Loucy (cell line): Measurements from ENCODE around the gene MMP27.

ENCODE experiments used
- H2AFZ ChIP-seq: fragments of 200-600 bp; sonication (generic); 2 replicates; pipeline ENCODE4 v1.6.0; 2016; ENCODE audit warnings: antibody characterized with exemption, mild to moderate bottlenecking, low read length, moderate library complexity
- H3F3A ChIP-seq: fragments of 200-600 bp; 2 replicates; pipeline ENCODE4 v1.6.0; 2016; ENCODE audit warnings: antibody characterized with exemption, low read depth, mild to moderate bottlenecking
- H3K27me3 ChIP-seq: fragments of 200-600 bp; sonication (generic); 2 replicates; pipeline ENCODE4 v1.6.1; 2014; ENCODE audit warnings: low read length, mild to moderate bottlenecking; ENCODE audit not compliant: insufficient read depth, poor library complexity, severe bottlenecking
- H3K36me3 ChIP-seq: fragments of 200-600 bp; sonication (generic); 2 replicates; pipeline ENCODE4 v1.6.1; 2016; ENCODE audit warnings: low read length; ENCODE audit not compliant: insufficient read depth
- H3K4me1 ChIP-seq: fragments of 200-600 bp; sonication (generic); 2 replicates; pipeline ENCODE4 v1.5.1; 2014; ENCODE audit warnings: low read length, mild to moderate bottlenecking; ENCODE audit not compliant: insufficient read depth, poor library complexity, severe bottlenecking
- H3K4me2 ChIP-seq: fragments of 200-600 bp; sonication (generic); 2 replicates; pipeline ENCODE4 v1.6.0; 2014; ENCODE audit warnings: antibody characterized with exemption, low read length, low read depth, mild to moderate bottlenecking; ENCODE audit not compliant: poor library complexity, severe bottlenecking
- H3K4me3 ChIP-seq: fragments of 200-600 bp; sonication (generic); 2 replicates; pipeline ENCODE4 v1.5.1; 2014; ENCODE audit warnings: low read length, mild to moderate bottlenecking, mixed read lengths; ENCODE audit not compliant: poor library complexity, severe bottlenecking
- H3K79me2 ChIP-seq: fragments of 200-600 bp; sonication (generic); 2 replicates; pipeline ENCODE4 v1.6.1; 2014; ENCODE audit warnings: low read length; ENCODE audit not compliant: insufficient read depth
- H3K9ac ChIP-seq: fragments of 200-600 bp; sonication (generic); 2 replicates; pipeline ENCODE4 v1.6.0; 2014; ENCODE audit warnings: mild to moderate bottlenecking, low read depth, low read length, moderate library complexity; ENCODE audit not compliant: poor library complexity, severe bottlenecking
- H3K9me2 ChIP-seq: fragments of 200-600 bp; sonication (generic); replicated peaks from 2 replicates; pipeline ENCODE4 v1.6.1; 2016; ENCODE audit warnings: low read depth, low read length, mixed read lengths
- H3K9me3 ChIP-seq: fragments of 200-600 bp; sonication (generic); 2 replicates; pipeline ENCODE4 v1.6.1; 2014; ENCODE audit warnings: mild to moderate bottlenecking, antibody characterized with exemption, low read length, low read depth; ENCODE audit not compliant: insufficient read depth
- H4K20me1 ChIP-seq: fragments of 200-600 bp; sonication (generic); 2 replicates; pipeline ENCODE4 v1.6.0; 2014; ENCODE audit warnings: antibody characterized with exemption, low read length, mild to moderate bottlenecking; ENCODE audit not compliant: insufficient read depth, poor library complexity, severe bottlenecking
- EZH2phosphoT487 ChIP-seq: fragments of 200-600 bp; IDR thresholded peaks from 2 replicates; pipeline ENCODE4 v1.6.1; 2018; ENCODE audit warnings: antibody characterized with exemption, mild to moderate bottlenecking, moderate library complexity, borderline replicate concordance
- TF ChIP-seq, protein P1 (sequence below): fragments of 200-600 bp; sonication (generic); conservative IDR thresholded peaks from 2 replicates; pipeline ENCODE4 v1.5.1; 2014; ENCODE audit warnings: mild to moderate bottlenecking, antibody characterized with exemption, low read length

The MMP27 gene

DNA sequence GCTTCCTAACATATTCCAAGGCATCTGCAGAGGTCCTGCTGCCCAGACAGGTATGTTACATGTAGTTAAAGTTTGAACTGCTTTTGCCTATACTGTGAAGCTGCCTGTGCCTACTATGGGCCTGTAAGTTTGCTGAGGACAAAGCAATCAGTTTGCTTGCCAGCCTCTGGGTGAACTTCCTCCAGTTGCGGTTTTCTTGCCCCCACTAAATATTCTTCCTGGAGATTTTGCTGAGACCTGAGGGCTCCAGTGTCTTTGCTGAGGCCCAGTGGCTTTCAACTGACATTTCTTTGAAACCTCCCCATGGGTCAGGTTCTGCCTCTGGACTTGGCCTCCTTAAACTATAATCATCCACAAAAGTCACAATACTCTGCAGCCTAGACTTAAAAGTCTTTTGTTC lies 50.8 kb downstream of the MMP27 start:
- Histone ChIP-seq H3K9ac (no peak overlapping the region), H3K9me2 (no peaks in the 10 kb centered on the region), H4K20me1 (no peaks in the 10 kb centered on the region), H3K27me3 (no peaks in the 10 kb centered on the region), H3F3A (no peaks in the 10 kb centered on the region), H3K79me2 (no peaks in the 10 kb centered on the region), H3K9me3 (no peaks in the 10 kb centered on the region), H3K4me3 (no peak overlapping the region), H3K36me3 (no peaks in the 10 kb centered on the region), H2AFZ (no peak overlapping the region), H3K4me2 (no peak overlapping the region), H3K4me1 (no peaks in the 10 kb centered on the region)
- TF ChIP-seq, protein P1, sequence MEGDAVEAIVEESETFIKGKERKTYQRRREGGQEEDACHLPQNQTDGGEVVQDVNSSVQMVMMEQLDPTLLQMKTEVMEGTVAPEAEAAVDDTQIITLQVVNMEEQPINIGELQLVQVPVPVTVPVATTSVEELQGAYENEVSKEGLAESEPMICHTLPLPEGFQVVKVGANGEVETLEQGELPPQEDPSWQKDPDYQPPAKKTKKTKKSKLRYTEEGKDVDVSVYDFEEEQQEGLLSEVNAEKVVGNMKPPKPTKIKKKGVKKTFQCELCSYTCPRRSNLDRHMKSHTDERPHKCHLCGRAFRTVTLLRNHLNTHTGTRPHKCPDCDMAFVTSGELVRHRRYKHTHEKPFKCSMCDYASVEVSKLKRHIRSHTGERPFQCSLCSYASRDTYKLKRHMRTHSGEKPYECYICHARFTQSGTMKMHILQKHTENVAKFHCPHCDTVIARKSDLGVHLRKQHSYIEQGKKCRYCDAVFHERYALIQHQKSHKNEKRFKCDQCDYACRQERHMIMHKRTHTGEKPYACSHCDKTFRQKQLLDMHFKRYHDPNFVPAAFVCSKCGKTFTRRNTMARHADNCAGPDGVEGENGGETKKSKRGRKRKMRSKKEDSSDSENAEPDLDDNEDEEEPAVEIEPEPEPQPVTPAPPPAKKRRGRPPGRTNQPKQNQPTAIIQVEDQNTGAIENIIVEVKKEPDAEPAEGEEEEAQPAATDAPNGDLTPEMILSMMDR, result no peak

DNA sequence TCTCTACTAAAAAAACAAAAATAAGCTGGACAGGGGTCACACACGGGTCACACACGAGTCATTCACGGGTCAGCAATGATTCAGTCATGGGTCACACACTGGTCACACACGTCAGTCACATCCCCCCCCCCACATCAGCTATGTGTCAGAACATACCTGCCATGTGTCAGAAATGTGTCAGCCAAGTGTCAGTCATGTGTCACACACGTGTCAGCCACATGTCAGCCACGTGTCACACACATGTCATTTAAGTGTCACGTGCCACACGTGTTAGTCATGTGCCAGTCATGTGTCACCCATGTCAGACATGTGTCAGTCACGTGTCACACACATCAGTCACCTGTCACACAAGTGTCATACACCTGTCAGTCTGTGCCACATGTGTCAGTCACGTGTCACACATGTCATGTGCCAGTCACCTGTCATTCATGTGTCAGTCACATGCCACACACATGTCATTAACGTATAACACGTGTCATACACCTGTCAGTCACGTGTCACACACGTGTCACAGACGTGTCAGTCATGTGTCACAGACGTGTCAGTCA lies 51.8 kb downstream of the MMP27 start:
- TF ChIP-seq, protein P1, result no peak
- TF ChIP-seq EZH2phosphoT487, result no peak
- no peak overlapping the region for H3K4me3 ChIP-seq
- H3K79me2 ChIP-seq, result no peaks in the 10 kb centered on the region
- no peaks in the 10 kb centered on the region for H3F3A ChIP-seq
- H3K27me3 ChIP-seq, result no peaks in the 10 kb centered on the region
- H3K9me2 ChIP-seq, result no peaks in the 10 kb centered on the region
- H3K36me3 ChIP-seq, result no peaks in the 10 kb centered on the region
- no peak overlapping the region for H3K9ac ChIP-seq
- no peaks in the 10 kb centered on the region for H4K20me1 ChIP-seq
- H3K9me3 ChIP-seq, result no peaks in the 10 kb centered on the region
- H2AFZ ChIP-seq, result no peak overlapping the region
- no peaks in the 10 kb centered on the region for H3K4me1 ChIP-seq
- H3K4me2 ChIP-seq, result no peak overlapping the region

DNA sequence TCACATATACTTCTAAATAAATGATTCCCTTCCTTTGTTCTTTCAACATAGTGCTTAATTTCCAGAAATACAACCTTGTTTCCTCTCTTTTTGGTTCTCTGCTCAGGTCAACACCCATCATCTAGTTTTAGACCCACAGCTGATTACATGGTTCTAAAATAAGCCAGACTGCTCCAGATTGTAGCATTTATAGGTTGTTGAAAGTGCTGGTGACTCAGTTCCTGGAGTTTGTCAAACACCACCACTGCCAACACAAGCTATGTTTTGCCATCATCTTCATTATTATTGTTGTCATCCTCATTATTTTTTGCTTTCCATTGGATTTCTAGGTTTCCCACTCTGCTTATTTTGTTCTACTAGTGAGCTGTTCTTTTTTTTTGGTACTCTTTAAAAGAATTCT lies 58.1 kb downstream of the MMP27 start:
- no peaks in the 10 kb centered on the region for H3K36me3 ChIP-seq
- H3K4me3 ChIP-seq, result no peak overlapping the region
- no peaks in the 10 kb centered on the region for H4K20me1 ChIP-seq
- H2AFZ ChIP-seq, result no peak overlapping the region
- no peak for TF ChIP-seq EZH2phosphoT487
- TF ChIP-seq, protein P1, result no peak
- no peak overlapping the region for H3K4me2 ChIP-seq
- H3K9me2 ChIP-seq, result no peaks in the 10 kb centered on the region
- no peak overlapping the region for H3K9ac ChIP-seq
- no peaks in the 10 kb centered on the region for H3K27me3 ChIP-seq
- no peaks in the 10 kb centered on the region for H3K9me3 ChIP-seq
- no peaks in the 10 kb centered on the region for H3F3A ChIP-seq
- no peaks in the 10 kb centered on the region for H3K79me2 ChIP-seq
- H3K4me1 ChIP-seq, result no peaks in the 10 kb centered on the region
